Measurements from ENCODE around the gene ILF3. TPM values are rescaled to one million over a fixed set of nuclear protein-coding genes. Genes with fewer than 3 reads are reported as not detected.
A peak's percentile ranks its signal among the peaks of the same experiment; 100 is the strongest.

ILF3 gene
- total and polyA plus RNA-seq, 2 donors (not counting 3 experiments of a cell fraction or from before 2014, with no cell fraction given) = 186 to 459 TPM

DNA sequence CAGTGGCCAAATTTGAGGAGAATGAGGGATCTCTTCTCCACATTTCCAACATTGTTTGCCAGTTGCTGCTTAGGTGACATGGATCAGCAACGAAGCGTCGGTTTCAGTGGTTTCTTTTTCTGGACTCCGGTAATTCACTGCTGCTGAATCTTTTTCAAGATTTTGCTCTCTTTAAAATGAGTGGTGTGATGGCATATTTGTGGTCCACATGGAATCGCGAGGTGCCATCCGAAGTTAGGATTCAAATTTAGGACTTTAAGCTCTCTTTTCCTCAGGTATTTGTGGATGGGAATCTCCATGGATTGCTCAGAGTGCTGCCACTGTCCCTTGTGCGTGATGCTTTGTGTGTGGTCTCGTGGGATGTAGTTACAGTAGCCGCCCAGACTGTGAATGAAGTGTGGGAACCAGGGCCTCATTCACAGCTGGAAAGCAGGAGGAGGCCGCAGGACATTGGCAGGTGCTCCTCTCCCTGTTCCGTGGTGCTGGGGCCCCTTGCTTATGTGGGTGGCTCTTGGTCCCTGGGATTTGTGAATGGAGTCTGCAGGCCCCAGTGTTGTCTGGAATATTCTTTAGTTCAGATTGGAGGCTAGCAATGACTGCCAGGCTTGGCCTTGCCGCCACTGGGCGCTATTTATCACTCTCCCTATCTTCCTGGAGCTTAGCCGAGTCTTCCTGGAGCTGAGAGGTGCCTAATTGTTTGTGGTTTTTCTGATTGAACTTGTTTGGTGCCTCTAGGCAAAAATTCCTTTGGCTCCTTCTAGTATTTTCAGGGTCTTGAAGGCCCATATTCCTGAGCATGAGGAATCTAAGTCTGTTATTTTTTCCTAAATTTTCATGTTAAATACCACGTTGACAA lies 1.5 kb downstream of the ILF3 start:
- H3K4me1 ChIP-seq (ENCODE audit: control insufficient read depth, extremely low read depth, insufficient read depth, low read length) = peaks cover 10% of the 10 kb centered on the region
- BruUV-seq (replicated peaks) = no TSS peak
- no peak overlapping the region for H2AFZ ChIP-seq (ENCODE audit: low read depth, low read length)
- H3K9me1 ChIP-seq (replicated peaks; ENCODE audit: control insufficient read depth, extremely low read depth, insufficient read depth, low read length) = no peaks in the 10 kb centered on the region
- ChIA-PET POLR2A (no interaction called here), CTCF (interaction anchor here (1.0 to 1.9 kb wide), 5 partner anchors 11 to 75 kb away, joined by 3 to 15 read pairs (median 13); no protein-coding TSS in a partner anchor)
- no peaks in the 10 kb centered on the region for H3K9me3 ChIP-seq (replicated peaks; ENCODE audit: control insufficient read depth, insufficient read depth, low read length)
- peak overlapping the region; percentile 71 for H3K27ac ChIP-seq (ENCODE audit: insufficient read depth, low read depth, low read length)
- FAIRE-seq (peak; percentile 81), DNase-seq (ENCODE audit: low read depth, low spot score) (peak; percentile 46)
- peaks cover 0 to 4% of the 10 kb centered on the region in 2 experiments for H3K36me3 ChIP-seq (ENCODE audit: control insufficient read depth in 2 of 2, extremely low read depth in 1 of 2, insufficient read depth in 2 of 2, low read length in 2 of 2)
- H4K20me1 ChIP-seq (replicated peaks; ENCODE audit: control insufficient read depth, extremely low read depth, insufficient read depth, low read length) = peaks cover 6% of the 10 kb centered on the region
- peak overlapping the region; percentile 73 for H3K4me2 ChIP-seq (ENCODE audit: insufficient read depth, low read length)
- peak overlapping the region; percentile 94 to 99 (median 94) for H3K4me3 ChIP-seq (replicated peaks in 1 of 3; ENCODE audit: insufficient read depth in 1 of 3, low read depth in 1 of 3, low read length in 3 of 3)
- dilution Hi-C loops (cut with MboI; ENCODE audit: extremely low pct_ligation_motif_present, low sequenced_read_pairs) = no loop called here
- TF ChIP-seq JUN (IDR thresholded peaks at IDR 0.05; ENCODE audit: borderline replicate concordance, insufficient read depth, insufficient read length, low read depth) (no peak), GATA2 (IDR thresholded peaks at IDR 0.05; ENCODE audit: insufficient read depth, insufficient read length, low read depth, low read length) (peak; percentile 12), EZH2 (IDR thresholded peaks at IDR 0.05; ENCODE audit: borderline replicate concordance, low read depth, low read length, severe bottlenecking) (no peak)
- TF ChIP-seq, protein P1, sequence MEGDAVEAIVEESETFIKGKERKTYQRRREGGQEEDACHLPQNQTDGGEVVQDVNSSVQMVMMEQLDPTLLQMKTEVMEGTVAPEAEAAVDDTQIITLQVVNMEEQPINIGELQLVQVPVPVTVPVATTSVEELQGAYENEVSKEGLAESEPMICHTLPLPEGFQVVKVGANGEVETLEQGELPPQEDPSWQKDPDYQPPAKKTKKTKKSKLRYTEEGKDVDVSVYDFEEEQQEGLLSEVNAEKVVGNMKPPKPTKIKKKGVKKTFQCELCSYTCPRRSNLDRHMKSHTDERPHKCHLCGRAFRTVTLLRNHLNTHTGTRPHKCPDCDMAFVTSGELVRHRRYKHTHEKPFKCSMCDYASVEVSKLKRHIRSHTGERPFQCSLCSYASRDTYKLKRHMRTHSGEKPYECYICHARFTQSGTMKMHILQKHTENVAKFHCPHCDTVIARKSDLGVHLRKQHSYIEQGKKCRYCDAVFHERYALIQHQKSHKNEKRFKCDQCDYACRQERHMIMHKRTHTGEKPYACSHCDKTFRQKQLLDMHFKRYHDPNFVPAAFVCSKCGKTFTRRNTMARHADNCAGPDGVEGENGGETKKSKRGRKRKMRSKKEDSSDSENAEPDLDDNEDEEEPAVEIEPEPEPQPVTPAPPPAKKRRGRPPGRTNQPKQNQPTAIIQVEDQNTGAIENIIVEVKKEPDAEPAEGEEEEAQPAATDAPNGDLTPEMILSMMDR (IDR thresholded peaks at IDR 0.05; ENCODE audit: extremely low read depth in 1 of 2, insufficient read depth in 1 of 2, low read depth in 1 of 2, low read length in 2 of 2) = peak in 1 of 2 donors; percentile 14
- H3K79me2 ChIP-seq (ENCODE audit: control insufficient read depth, insufficient read depth, low read length) = peaks cover 65% of the 10 kb centered on the region
- intact Hi-C loops (cut with micrococcal nuclease) = no loop called here
- peak overlapping the region; percentile 96 for H3K9ac ChIP-seq (replicated peaks; ENCODE audit: extremely low read depth, insufficient read depth, low read length)
- no peaks in the 10 kb centered on the region for H3K27me3 ChIP-seq (ENCODE audit: control insufficient read depth in 2 of 2, insufficient read depth in 2 of 2, low read length in 2 of 2)
